Measurements from ENCODE around the gene NFKBIE.

NFKBIE gene

GRCh38 chr6:44246663-44247337 lies 18.6 kb downstream of the NFKBIE start, which contains the start of gene HSP90AB1:
Gene HSP90AB1 (plus strand): TSS chr6:44247101. CDS start chr6:44248630, 1,529 bp downstream.
- peaks cover 69% of the 10 kb centered on the region for H3K36me3 Mint-ChIP-seq (ENCODE audit: insufficient read depth)
- no peaks in the 10 kb centered on the region for H3K27me3 Mint-ChIP-seq
- no peaks in the 10 kb centered on the region for H3K9me3 Mint-ChIP-seq
- peak within 1 kb of the TSS; percentile 98 to 100 for H3K27ac Mint-ChIP-seq
- peak within 1 kb of the TSS; percentile 95 to 100 for H3K4me3 Mint-ChIP-seq
- H3K4me1 Mint-ChIP-seq (ENCODE audit: low read depth in 2 of 2): peaks cover 40 to 44% of the 10 kb centered on the region in 2 donors
- peak; percentile 92 to 94 (median 94) for DNase-seq
- peak; percentile 79 for ATAC-seq (replicated peaks)

GRCh38 chr6:44245912-44246662 lies 19.3 kb downstream of the NFKBIE start:
- H3K27me3 Mint-ChIP-seq: no peaks in the 10 kb centered on the region
- ATAC-seq (replicated peaks): peak; percentile 32
- no peaks in the 10 kb centered on the region for H3K9me3 Mint-ChIP-seq
- peak; percentile 66 to 71 (median 71) for DNase-seq
- H3K27ac Mint-ChIP-seq: peak overlapping the region; percentile 98 to 100
- peaks cover 61% of the 10 kb centered on the region for H3K36me3 Mint-ChIP-seq (ENCODE audit: insufficient read depth)
- peaks cover 40 to 42% of the 10 kb centered on the region in 2 donors for H3K4me1 Mint-ChIP-seq (ENCODE audit: low read depth in 2 of 2)
- H3K4me3 Mint-ChIP-seq: peak overlapping the region; percentile 95 to 100

- no peaks in the 10 kb centered on the region for H3K9me3 Mint-ChIP-seq
- ATAC-seq (replicated peaks) (no peak), DNase-seq (no peak)
- H3K4me1 Mint-ChIP-seq (ENCODE audit: low read depth in 2 of 2): peaks cover 40 to 42% of the 10 kb centered on the region in 2 donors
- peak overlapping the region; percentile 98 to 100 for H3K27ac Mint-ChIP-seq
- no peaks in the 10 kb centered on the region for H3K27me3 Mint-ChIP-seq
- peak overlapping the region; percentile 95 to 100 for H3K4me3 Mint-ChIP-seq
- H3K36me3 Mint-ChIP-seq (ENCODE audit: insufficient read depth): peaks cover 55% of the 10 kb centered on the region
Observed at GRCh38 chr6:44245391-44245911, 19.9 kb downstream of the NFKBIE start.

- H3K9me3 Mint-ChIP-seq: no peaks in the 10 kb centered on the region
- no peak overlapping the region for H3K27ac Mint-ChIP-seq
- no peak overlapping the region for H3K4me3 Mint-ChIP-seq
- no peaks in the 10 kb centered on the region for H3K27me3 Mint-ChIP-seq
- H3K4me1 Mint-ChIP-seq (ENCODE audit: low read depth in 2 of 2): peaks cover 26 to 29% of the 10 kb centered on the region in 2 donors
- ATAC-seq (replicated peaks) (no peak), DNase-seq (no peak)
- H3K36me3 Mint-ChIP-seq (ENCODE audit: insufficient read depth): peaks cover 34% of the 10 kb centered on the region
Observed at GRCh38 chr6:44243345-44243744, 22.0 kb downstream of the NFKBIE start.

- ATAC-seq (replicated peaks) (no peak), DNase-seq (no peak)
- no peaks in the 10 kb centered on the region for H3K9me3 Mint-ChIP-seq
- peaks cover 11 to 12% of the 10 kb centered on the region in 2 donors for H3K4me1 Mint-ChIP-seq (ENCODE audit: low read depth in 2 of 2)
- H3K27me3 Mint-ChIP-seq: no peaks in the 10 kb centered on the region
- peaks cover 4% of the 10 kb centered on the region for H3K36me3 Mint-ChIP-seq (ENCODE audit: insufficient read depth)
- H3K4me3 Mint-ChIP-seq: peak overlapping the region; percentile 90 to 91
- peak overlapping the region; percentile 97 for H3K27ac Mint-ChIP-seq
Observed at GRCh38 chr6:44238687-44239350, 26.5 kb downstream of the NFKBIE start.

GRCh38 chr6:44237813-44238433 lies 27.4 kb downstream of the NFKBIE start:
- Mint-ChIP-seq H3K4me1 (ENCODE audit: low read depth in 2 of 2) (peaks cover 11 to 12% of the 10 kb centered on the region in 2 donors), H3K27ac (peak overlapping the region; percentile 97), H3K27me3 (no peaks in the 10 kb centered on the region), H3K9me3 (no peaks in the 10 kb centered on the region), H3K36me3 (ENCODE audit: insufficient read depth) (peaks cover 4% of the 10 kb centered on the region), H3K4me3 (peak overlapping the region; percentile 90 to 91)
- ATAC-seq (replicated peaks): peak; percentile 92
- peak; percentile 76 to 81 (median 78) for DNase-seq

- Mint-ChIP-seq H3K36me3 (ENCODE audit: insufficient read depth) (peaks cover 4% of the 10 kb centered on the region), H3K9me3 (no peaks in the 10 kb centered on the region), H3K4me1 (ENCODE audit: low read depth in 2 of 2) (peaks cover 11 to 12% of the 10 kb centered on the region in 2 donors), H3K27ac (peak overlapping the region; percentile 97), H3K27me3 (no peaks in the 10 kb centered on the region), H3K4me3 (peak overlapping the region; percentile 90 to 91)
- DNase-seq (peak; percentile 44 to 55 (median 53)), ATAC-seq (replicated peaks) (peak; percentile 82)
Observed at GRCh38 chr6:44237021-44237812, 28.1 kb downstream of the NFKBIE start.

- DNase-seq (no peak), ATAC-seq (replicated peaks) (no peak)
- H3K4me3 Mint-ChIP-seq: no peak overlapping the region
- peaks cover 4% of the 10 kb centered on the region for H3K36me3 Mint-ChIP-seq (ENCODE audit: insufficient read depth)
- no peaks in the 10 kb centered on the region for H3K9me3 Mint-ChIP-seq
- no peaks in the 10 kb centered on the region for H3K27me3 Mint-ChIP-seq
- H3K4me1 Mint-ChIP-seq (ENCODE audit: low read depth in 2 of 2): peaks cover 11 to 12% of the 10 kb centered on the region in 2 donors
- H3K27ac Mint-ChIP-seq: no peak overlapping the region
Observed at GRCh38 chr6:44235891-44236516, 29.3 kb downstream of the NFKBIE start.

- no peaks in the 10 kb centered on the region for H3K27me3 Mint-ChIP-seq
- no peak for DNase-seq
- no peak overlapping the region for H3K4me3 Mint-ChIP-seq
- no peak for ATAC-seq (replicated peaks)
- H3K27ac Mint-ChIP-seq: peak overlapping the region in 1 of 2 donors; percentile 5
- H3K9me3 Mint-ChIP-seq: no peaks in the 10 kb centered on the region
- H3K36me3 Mint-ChIP-seq (ENCODE audit: insufficient read depth): peaks cover 4% of the 10 kb centered on the region
- peaks cover 11 to 12% of the 10 kb centered on the region in 2 donors for H3K4me1 Mint-ChIP-seq (ENCODE audit: low read depth in 2 of 2)
Observed at GRCh38 chr6:44235269-44235668, 30.1 kb downstream of the NFKBIE start.

GRCh38 chr6:44234101-44235025 lies 31.0 kb downstream of the NFKBIE start:
- peaks cover 4% of the 10 kb centered on the region for H3K36me3 Mint-ChIP-seq (ENCODE audit: insufficient read depth)
- H3K27me3 Mint-ChIP-seq: no peaks in the 10 kb centered on the region
- H3K4me3 Mint-ChIP-seq: no peak overlapping the region
- H3K9me3 Mint-ChIP-seq: no peaks in the 10 kb centered on the region
- H3K27ac Mint-ChIP-seq: peak overlapping the region in 1 of 2 donors; percentile 66
- no peak for DNase-seq
- no peak for ATAC-seq (replicated peaks)
- H3K4me1 Mint-ChIP-seq (ENCODE audit: low read depth in 2 of 2): peaks cover 11 to 12% of the 10 kb centered on the region in 2 donors

GRCh38 chr6:44233567-44234100 lies 31.7 kb downstream of the NFKBIE start:
- DNase-seq: no peak
- H3K36me3 Mint-ChIP-seq (ENCODE audit: insufficient read depth): peaks cover 4% of the 10 kb centered on the region
- H3K27ac Mint-ChIP-seq: peak overlapping the region in 1 of 2 donors; percentile 46
- no peaks in the 10 kb centered on the region for H3K9me3 Mint-ChIP-seq
- no peaks in the 10 kb centered on the region for H3K27me3 Mint-ChIP-seq
- no peak for ATAC-seq (replicated peaks)
- H3K4me3 Mint-ChIP-seq: no peak overlapping the region
- H3K4me1 Mint-ChIP-seq (ENCODE audit: low read depth in 2 of 2): peaks cover 10 to 11% of the 10 kb centered on the region in 2 donors

All from effector memory CD8-positive, alpha-beta T cell (primary cell).